GM18907 (cell line): ENCODE data around the gene NEK3.
"Not testable (repeated sequence)": the region's sequence is repeated elsewhere in the genome, so short reads cannot be mapped to it uniquely, and the experiment has no call there.

Experiments used
- ATAC-seq: cut with Tn5 transposase; IDR thresholded peaks from one replicate; pipeline ENCODE4 v1.9.1; 2021; ENCODE audit warnings: mild to moderate bottlenecking, moderate library complexity; ENCODE audit not compliant: unreplicated experiment

Gene NEK3

DNA sequence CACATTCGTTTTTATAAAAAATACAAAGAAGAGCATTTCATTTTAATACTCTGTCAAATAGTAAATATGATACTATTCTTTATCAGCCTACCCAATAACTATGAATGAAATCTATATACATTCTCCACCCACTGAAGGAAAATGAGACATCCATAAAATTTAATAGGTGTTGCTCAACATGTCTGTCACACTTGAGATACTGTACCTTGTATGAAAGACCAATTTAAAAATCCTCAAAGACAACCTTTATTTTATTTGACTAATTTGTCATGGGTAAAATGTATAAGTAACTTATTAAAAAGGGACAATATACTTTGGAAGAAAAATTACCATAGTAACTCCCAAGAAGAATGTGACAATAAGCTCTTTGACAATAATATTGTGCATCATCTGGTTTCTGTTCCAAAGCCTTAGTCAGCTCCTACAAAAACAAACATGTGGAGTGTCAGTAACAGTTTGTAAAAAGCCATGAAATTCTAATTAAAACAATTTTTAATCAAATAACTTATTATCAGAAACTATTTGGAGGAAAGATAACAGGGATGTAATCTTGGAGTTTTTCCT is 11.5 kb upstream of the NEK3 start:
- not testable (repeated sequence) for ATAC-seq

DNA sequence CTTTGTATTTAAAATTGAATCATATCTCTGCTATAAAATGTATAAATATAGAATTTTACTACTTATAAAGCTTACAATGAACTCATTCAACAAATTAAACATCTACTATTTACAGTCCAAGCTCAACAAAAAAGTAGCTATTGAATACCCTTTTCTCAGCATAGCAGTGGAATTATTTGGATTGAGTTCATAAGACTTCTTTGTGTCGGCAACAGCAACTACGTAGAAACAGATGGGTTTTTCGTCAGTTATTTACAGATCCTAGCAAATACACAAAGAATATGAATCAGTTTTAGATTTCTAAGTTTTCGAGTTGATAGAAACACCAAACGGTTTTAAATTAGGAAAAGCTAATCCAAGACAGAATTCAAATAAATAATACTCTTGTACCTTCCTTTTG is 10.4 kb upstream of the NEK3 start:
- ATAC-seq: no peak

DNA sequence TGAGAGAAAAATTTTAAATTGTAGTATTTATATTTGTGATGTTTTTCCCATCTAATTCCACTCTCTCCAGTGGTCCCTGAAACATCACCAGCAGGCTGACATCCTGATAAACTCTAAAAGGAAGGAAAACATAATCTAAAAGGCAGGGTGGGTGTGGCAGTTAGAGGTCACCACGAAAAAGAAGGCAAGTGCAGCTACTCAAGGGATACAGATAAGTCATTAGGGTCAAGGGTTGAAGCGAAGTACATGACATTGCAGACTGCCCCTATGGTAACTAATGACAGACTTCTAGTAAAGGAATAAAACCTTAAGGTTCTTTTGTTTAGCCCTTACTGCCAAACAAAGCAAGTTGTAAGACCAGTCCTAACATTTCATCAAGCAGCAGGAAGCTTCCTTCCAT is 6.0 kb upstream of the NEK3 start:
- ATAC-seq: no peak

DNA sequence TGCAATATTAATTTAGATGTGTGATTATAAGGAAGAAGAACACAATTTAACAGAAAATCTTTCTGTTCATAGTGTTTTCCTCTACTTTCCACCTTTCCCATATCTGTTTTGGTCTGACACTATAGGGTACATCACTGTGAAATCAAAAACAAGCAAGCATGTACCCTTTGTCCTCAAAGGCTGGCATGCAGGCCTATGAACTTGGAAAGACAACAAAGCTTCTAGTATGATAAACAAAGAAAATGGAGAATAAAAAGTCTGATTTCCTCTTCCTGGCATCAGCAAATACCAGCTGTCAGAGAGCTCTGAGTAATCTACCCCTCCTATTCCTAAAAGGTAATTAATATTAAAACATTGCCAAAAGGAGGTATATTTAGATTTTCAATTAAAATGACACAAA is 5.6 kb upstream of the NEK3 start:
- ATAC-seq: no peak

DNA sequence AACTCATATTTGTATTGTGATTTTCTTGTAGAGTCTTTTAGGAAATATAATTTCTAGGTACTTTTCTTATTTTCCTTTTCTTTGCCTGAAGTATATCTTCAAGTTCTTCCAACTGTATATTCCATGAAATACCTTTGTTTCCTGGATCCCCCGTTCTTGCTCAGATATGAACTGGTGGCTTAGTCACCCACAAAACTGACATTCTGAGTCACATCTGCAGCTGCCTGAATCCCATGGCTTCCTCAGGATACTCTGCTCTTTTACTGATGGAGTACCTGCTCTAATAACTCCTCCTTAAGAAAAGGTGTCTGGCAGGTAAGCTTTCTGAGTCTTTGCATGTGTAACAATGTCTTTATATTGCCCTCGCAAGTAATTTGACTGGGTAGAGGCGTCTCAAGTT is 4.5 kb upstream of the NEK3 start:
- not testable (repeated sequence) for ATAC-seq

DNA sequence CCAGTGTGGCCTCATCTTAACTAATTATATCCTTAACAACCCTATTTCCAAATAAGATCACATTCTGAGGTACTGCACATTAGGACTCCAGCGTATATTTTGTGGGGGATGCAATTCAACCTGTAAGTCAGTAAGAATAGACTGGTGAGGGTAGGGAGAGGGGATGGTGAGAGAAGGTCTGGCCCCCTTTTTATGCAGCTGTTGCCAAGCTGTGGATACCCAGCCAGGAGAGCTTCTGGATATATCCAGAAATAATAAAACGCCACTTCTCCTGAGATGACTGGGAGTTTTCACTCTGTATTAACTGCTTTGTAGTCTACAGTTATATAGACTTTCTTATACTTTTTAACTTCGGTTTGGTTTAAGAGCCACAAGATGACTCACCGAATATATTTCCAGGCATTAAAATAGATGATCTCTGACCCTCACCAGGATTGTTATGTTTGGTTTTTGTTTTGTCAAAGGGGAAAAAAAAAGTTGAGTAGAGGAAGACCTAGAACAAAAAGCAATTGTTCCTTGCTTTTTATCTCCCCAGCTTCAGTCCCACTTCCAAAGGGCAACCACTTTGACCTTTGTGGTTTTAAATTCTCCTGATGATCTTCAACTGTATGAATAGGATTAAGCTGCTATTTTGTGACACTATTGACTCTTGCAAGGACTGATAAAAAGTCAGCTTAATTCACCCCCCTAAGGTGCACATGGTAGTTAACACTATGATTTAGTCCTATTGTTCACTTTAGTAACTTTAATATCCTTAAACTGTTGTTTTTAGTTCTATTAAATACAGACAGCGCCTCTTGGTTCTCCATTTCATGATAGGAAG is 3.1 kb upstream of the NEK3 start:
- no peak for ATAC-seq

DNA sequence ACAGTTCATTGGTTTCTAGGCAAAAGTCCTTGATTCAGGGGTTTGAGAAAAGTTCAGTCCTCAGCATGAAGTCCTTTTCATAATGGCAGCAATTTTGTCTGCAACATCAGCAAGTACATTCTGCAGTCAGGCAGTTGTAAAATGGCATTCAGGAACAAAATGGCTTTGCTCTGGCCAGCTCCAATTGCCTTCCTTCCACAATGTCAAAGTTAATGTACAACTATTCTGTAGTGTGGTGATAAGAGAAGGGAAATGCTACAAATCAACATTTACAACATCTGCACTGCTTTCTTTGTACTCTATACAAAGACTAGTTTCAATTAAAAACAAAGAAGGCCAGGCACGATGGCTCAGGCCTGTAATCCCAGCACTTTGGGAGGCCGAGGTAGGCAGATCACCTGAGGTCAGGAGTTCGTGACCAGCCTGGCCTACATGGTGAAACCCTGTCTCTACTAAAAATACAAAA is 1.8 kb upstream of the NEK3 start:
- ATAC-seq: no peak

DNA sequence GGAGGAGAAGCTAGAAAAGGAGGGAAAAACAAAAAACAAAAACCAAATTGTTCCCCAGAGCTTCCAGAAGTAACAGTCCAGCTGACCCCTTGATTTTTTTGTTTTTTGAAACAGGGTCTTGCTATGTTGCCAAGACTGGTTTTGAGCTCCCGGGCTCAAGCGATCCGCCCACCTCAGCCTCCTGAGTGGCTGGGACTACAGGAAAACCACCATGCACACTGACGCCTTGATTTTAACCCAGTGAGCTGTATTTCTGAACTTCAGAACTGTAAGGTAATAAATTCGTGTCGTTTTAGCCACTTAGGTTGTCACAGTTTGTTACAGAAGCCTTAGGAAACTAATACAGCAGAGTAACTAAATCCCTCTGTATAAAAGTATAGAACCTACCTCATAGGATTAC is 1.1 kb upstream of the NEK3 start:
- ATAC-seq: no peak

DNA sequence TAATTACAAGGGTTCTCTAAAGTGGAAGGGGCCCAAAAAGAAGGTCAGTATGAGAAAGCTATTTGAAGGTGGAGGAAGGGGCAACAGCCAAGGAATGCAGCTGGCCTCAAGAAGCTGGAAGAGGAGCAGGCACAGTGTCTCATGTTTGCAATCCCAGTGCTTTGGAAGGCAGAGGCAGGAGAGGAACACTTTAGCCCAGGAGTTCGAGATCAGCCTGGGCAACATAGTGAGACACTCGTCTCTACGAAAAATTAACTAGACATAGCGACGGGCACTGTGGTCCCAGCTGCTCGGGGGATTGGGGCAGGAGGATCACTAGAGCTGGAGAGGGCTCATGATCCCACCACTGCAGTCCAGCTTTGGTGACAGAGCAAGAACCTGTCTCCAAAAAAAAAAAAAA is 656 bp upstream of the NEK3 start:
- no peak for ATAC-seq

DNA sequence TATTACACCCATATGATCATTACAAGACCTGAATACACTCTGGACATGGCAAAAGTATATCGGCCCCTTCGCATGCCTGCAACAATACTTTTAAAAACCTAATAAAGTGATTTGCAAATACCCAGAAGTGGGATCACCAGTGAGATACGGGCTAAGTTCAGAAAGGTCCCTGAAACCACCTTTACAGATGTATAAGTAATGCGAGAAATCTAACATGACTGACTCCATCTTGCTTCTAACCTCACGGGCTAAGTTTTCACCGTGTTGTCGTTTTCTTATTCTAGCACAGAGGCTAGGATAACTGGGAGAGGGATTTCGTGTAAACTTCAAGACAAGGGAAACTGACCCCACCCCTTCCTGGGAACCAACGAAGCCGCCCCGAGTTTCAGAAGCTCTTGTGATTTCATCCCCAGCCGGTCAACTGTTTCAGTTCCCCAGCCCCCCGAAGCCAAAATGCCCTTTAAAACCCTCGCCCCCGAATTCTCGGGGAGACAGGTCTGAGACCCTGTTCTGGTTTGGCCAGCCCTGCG is 703 bp downstream of the NEK3 start:
- peak; percentile 34 for ATAC-seq

DNA sequence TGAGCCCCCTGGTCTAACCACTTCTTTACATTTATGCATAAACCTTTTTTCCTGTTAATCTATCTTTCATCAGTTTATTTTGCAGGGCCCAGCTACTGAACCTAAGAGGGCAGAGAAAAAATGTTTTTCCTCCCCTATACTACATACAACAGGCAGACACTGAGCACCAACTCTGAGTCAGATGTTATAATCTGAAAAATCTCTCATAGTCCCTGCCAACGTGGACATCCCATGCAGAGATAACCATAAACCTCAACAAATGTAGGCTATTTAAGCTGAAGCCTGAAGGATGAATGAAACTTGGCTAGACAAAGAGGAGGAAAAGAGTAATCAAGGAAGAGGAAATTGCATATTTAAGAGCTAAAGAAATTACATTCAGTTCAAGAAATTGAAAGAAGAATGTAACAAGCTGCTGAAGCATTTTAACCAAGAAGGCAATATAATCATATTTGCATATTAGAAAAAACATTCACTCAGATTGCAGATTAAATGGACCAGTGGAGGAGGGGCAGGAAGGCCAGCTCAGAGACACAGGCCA is 2.6 kb downstream of the NEK3 start:
- no peak for ATAC-seq

DNA sequence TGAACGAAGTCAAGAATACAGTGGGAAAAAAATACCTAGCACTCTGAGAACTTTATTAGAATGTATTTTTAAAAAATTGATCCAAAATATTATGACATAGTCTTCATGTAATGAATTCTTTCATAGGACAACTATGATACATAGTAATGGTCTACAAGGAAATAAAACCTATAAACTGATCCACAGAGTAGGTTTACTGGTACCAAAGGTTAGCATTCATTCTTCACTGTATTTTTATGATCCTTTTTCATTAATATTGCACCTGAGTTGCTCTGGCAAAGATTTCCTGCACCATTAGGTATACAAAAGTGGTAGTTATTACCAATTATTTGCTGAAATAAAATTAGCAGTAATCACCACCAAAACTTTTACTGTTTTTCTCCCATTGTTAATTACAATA is 4.2 kb downstream of the NEK3 start:
- no peak for ATAC-seq

DNA sequence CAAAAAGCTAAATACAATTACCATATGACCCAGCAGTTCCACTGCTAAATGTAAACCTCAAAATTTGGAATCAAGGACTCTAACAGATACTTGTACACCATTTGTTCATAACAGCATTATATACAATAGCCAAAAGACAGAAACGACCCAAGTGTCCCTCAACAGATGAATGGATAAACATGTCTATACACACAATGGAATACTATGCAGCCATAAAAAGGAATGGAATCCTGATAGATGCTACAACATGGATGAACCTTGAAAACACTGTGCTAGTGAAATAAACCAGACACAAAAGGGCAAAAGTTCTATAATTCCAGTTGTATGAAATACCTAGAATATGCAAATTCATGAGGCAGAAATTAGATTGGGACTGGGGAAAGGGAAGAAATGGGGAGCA is 12.2 kb downstream of the NEK3 start:
- no peak for ATAC-seq

DNA sequence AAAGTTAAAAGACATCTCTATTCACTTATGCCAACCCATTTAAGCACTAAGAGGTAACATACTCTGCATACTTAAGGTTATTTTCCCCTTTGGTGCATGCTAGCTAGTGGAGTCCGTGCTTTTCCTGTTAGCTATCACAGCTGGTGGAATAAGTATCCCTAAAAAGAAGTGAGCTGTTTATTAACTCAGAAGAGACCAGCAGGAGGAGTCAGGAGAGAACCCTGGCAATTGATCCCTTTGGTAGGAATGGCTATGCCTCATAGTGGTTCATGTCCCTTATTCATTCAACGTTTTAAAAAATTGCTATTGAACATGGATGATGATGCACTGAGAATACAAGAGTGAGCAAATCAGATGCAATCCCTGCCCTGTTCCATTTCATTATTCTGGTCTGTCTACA is 18.1 kb downstream of the NEK3 start:
- ATAC-seq: no peak

DNA sequence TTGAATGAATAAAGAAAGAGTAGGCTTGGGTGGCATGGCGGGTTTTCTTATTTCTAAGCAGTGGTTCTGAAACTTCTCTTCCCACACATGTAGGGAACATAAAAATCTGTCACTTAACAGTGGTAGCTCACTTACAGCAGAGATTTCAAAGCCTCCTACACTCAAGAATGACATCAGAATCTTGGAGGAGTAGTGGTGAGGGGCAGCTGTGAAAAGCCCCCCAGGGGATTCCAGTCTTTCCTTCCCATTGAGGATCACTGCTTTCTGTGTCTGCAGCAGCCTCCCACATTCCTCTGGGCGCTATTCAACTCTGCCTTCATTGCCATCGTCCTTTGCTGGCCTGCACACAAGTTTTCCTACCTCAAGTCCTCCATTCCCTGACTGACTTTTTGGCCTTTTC is 21.9 kb downstream of the NEK3 start:
- ATAC-seq: no peak

DNA sequence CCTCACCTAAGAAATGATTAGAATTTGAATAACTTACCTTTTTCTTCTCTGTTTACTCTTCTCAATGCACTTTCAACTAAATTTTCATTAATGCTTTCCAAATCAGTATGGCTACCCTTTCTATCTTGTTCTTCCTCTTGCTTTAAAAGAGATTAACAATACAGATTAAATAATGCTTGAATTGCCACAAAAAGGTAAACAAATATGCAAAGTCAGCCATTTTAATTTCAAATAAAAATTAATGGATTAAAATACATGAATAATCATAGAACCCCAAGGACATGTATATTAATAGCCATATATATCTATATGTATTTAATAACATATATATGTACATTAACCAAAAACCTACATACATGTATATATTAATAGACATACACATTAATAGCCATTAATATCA is 22.6 kb downstream of the NEK3 start:
- ATAC-seq: no peak

DNA sequence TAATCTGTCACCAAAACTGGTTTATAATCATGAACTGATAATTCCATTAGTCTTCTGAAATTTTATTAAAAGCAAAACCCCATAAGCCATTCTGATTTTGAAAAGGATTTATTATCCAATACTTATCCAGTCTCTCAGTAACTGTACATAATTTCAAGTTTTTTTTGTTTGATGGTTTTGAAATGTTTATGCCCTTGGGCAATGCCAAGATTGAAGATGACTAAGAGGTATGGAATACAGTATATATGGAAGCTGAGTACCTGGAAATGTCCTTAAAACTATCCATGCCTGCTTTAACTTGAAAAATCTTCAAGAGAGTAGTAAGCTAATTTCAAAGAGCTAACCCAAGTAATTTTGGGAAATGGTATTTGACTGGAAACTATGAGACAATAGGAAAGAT is 28.8 kb downstream of the NEK3 start:
- ATAC-seq: no peak

DNA sequence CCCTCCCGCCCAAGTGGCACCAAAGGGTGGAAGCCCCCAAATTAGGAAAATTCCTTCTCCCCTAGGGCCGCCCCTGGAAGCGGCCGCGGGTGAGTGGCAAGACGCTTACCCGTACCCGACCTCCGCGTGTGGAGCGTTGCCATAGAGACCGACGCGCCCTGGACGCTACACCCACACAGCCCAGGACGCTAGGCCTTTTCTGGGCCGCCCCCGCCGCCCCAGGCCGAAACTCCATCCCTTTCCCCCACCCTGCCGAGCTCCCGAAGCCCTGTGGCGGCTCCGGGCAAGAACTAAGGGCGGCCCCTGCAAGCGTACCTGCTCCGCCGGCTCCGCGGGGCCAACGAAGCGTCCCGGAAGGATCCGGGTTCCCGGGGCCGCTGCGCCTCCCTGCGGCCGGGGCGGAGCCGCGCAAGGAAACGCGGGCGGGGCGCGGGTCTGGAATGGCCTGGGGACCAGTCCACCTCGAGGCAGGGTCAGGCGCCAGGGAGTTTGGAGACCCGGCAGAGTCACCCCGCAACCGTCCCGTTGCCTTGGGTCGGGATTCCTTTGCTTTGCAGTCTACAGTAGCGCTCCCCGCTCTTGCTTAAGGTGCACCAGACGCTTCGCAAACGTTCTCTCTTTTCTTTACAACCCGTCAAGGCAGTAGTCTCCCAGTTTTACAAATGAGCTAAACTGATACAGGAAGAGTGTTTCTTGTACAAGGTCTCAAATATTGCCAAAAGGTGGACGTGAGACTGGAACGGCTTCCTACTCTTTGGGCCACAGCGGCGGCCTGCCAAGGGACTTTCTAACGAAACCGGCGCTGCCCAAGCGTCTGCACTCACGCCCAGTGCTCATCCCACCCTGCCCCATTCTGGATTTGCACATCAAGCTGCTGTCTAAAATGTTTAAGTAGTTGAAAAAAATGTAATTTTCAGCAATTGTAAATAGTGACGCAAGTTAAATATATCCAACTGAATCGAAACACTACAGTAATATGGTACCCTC is 30.4 kb downstream of the NEK3 start, which contains the start of gene NEK5:
Gene NEK5 (minus strand): TSS at position 360 of the 987 bp plus-strand sequence. CDS start 1,591 bp downstream, outside the sequence.
- ATAC-seq: peak; percentile 75

DNA sequence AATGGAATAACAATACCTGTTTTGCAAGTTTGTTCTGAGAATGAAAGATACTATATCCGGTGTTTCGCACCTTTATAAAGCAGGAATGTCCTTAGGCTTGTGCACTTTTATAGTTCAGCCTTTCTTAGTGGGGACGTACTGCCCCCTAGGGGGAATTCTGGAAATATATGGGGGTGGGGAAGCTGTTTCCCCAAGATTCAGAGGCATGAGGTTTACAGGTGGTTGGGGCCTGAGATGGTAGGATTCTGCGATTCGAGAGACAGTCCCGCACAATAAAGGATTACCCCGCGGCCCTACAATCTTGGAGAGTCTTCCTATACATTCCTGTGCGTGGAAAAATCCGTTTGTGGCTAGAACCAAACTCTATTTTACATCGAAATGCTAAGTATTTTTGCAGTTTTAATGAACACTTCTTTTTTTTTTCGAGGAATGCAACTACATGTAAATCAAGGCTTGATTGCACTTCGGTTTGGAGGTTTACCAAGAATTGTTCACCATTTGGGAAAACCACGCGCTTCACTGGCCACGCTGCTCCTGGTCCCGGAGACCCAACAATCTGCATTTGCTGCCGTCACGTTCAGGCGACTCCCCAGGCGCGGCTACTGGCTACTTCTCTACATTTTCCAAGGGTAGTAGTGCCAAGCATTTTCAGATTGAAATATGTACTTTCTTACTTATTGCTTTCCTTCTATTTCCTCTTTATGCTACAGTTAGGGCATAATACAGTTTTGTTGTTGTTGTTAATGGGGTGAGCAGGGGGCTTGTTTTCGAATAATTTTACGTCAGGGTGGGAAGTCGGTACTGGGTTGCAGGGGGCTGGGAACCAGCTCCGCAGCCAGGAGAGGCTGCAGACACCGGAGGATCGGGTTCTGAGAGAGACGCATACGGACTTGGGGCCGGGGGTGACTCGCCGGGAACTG is 31.4 kb downstream of the NEK3 start:
- peak; percentile 68 for ATAC-seq

DNA sequence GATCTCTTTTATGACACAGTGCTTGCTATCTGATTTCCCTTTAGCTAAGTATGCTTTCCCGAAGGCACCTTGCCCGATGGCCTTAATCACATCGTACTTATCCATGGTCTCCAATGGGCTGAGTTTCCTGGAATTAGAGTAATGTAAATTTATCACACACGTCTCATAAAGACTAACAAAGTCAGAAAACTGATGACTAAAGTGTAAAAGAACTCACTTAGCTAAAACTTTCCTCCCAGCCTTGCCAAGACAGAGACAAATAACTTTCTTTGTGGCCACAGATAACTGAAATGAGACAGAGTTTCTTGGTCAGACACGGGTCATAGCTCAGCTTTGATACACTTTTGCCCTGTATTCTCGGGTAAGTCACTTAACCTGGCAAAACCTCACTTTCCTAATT is 32.0 kb downstream of the NEK3 start:
- ATAC-seq: peak; percentile 28
